GM19351 (cell line): ENCODE results near the gene PRKCB.

Experiments
- ATAC-seq: cut with Tn5 transposase; IDR thresholded peaks from one replicate; pipeline ENCODE4 v1.9.1; 2021; ENCODE audit warnings: mild to moderate bottlenecking, moderate library complexity; ENCODE audit not compliant: unreplicated experiment

The PRKCB gene

DNA sequence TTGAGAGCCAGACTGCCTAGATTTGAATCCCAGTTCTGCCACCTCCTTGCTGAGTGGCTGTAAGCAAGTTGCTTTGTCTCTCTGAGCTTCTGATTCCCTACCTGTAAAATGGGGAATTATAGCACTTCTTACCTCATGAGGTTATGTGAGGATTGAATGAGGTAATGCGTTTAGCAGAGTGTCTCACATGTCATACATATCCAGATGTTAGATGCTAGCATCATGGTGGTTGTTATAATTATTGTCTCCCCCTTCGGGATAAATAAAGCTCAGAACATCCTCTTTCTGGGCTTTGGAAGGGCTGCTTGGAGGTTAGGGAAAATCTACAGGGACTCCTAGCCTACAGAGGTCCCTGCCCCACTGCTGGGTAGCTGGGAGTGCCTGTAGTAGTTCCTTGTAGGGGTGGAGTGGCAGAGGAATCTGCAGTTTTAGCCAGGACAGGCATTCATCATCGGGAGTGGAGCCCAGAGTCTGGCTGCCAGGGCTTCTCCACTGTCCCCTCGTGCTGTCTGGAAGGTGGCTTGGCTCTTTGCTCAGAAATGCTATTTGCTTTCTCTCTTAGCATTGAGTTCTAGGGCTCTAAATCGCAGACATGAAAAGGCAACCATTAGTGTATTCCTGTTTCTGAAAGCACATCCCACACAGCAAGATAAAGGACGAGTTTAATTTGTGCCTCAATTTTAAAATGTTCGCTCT is 282.5 kb downstream of the PRKCB start:
- no peak for ATAC-seq

DNA sequence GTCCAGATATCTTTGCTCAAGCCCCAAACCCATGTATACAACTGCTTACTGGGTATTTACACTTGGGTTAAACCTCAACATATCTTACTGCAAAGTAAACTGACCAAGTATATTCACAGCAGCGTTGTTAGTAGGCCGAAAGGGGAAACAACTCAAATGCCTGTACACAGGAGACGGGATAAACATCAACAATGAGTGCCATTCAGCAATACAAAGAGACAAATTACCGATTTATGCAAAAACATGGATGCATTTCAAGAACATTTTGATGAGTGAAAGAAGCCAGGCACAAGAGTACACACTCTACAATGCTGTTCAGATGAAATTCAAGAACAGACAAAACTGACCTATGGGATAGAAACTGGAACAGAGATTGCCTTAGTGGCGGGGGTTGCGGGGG is 284.0 kb downstream of the PRKCB start:
- ATAC-seq = no peak

DNA sequence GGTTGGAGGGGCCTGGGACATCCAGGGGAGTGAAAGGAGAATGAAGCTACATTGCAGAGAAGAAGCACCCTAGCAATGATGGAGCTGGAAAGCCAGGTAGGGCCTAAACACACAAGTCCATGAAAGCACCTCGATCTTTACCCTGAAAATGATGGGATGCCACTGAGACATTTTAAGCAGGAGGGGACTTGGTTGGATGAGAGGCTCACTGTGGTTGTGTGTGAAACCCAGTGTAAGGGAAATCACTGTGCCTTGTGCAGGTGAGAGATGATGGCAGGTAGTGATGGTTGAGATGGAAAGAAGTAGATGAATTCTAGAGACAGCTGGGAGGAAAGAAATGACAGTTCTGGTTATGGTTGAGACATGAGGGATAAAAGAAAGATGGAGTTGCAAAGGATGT is 287.5 kb downstream of the PRKCB start:
- no peak for ATAC-seq

DNA sequence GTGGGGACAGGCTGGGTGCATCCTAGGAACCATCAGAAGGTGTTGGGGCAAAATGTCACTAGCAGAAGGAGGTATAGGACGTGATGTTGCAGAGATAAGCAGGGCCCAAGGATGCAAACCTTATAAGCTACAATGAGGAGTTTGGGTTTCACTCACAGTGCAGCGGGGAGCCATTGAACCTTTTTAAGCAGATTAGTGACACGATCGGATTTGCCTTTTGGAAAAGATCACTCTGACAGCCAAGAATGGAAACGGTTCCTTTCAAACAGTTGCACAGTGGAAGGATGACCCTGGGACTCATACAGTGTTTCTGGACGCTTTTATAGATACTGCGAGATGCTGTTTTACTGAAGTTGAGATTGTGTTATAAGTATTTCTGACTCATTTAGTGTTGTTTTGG is 288.5 kb downstream of the PRKCB start:
- ATAC-seq = no peak

DNA sequence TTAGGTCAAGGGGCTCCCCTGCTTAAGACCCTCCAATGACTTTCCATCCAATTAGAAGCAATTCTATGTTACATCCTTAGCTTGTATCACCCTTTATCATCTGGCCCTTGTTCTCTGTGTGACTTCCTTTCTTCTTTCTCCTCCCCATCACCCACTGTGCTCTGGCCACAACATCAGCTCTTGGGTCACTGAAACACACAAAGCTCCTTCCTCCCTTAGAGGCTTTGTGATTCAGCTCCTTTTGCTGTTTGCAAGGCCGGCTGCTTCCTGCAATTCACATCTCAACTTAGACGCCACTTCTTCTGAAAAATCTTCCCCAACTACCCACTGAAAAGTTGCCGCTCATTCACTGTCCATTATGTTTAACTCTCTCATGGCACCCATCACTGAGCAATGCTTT is 289.4 kb downstream of the PRKCB start:
- no peak for ATAC-seq

DNA sequence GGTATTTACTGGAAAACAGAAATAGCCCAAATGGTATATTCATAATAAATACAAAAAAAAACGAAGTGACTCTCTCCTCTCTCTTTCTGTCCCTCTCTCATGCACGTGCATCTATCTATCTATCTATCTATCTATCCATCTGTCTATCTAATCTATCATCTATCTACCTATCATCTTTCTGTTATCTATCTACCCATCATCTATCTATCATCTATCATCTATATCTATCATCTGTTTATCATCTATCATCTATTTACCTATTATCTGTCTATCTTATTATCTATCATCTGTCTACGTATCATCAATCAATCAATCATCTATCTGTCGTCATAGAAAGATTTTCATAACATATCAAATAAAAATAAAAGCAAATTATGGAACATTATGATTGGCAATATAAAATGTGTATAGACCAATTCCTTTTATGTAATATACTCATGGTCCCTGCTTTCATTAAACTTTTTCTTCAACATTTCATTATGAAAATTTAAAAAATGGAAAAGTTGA is 293.7 kb downstream of the PRKCB start:
- ATAC-seq = no peak

DNA sequence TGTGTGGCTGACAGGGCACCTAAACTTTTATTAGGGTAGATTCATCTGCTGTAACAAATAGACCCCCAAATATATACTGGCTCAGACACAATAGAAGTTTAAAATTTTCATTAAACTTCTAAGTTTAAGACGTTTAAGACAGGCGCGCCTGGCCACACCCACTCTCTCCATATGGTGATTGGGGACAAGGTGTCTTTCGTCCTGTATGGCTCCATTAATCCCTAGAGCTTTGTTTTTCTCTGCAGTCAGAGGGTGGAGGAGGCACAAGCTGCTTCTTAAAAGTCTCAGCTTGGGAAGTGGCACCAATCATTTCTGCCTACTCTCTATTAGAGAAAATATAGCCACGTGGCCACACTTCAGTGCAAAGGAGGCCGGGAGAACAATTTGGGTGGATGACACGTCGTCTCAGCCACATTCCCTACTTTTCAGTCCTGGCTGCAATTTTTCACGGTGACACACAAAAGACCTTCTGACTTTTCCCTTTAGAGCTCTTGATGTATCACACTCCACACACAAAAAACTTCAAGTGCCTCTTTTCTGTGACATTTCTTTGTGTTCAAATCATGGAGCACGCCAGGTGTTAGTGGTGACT is 294.8 kb downstream of the PRKCB start:
- ATAC-seq = no peak

DNA sequence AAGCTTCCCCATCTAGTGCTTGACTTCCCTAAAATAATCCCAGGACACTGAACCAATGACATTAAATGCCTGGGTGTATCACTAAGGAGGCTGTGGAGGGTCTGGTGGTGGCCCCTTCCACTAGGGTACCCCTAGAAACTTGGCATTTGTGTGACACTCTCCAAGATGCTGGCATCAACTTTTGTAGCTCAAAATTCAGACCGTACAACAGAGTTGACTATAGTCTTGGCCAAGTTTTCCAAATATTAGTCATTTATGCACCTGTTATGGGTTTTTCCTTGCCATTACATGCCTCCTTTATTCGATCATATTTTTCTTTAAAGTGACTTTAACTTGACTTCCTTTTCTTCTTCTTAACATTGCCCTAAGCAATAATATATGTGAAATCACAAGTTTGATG is 295.5 kb downstream of the PRKCB start:
- ATAC-seq = no peak

DNA sequence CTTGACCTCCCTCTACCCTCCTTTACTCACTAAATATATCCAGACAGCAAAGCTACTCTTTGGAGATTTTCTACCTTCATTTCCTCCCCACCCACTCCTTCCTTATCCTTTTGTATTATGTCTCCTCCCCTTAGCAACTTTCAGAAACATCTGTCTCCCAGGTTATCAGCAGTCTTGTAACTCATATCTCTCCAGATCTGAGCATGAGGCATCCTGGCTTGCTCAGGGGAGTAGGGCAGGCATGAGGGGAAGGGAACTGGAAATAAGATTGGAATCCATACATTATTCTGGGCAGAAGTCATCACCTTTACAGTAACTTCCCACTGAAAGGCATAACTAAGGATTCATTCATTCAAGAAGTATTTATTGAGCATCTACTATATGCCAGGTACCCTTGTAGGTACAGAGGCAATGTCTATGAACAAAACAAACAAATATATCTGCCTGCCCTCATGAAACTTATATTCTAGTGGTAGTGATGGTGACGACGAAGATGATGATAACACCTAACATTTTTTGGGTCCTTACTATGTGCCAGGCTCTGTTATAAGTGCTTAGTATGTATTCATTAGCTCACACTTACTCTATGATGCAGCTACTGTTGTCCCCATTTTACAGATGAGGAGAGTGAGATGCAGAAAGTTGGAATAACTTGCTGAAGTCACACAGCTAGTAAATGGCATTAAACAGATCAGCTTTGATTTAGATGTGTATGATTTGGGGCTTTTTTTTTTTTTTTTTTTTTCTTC is 296.4 kb downstream of the PRKCB start:
- ATAC-seq = no peak

DNA sequence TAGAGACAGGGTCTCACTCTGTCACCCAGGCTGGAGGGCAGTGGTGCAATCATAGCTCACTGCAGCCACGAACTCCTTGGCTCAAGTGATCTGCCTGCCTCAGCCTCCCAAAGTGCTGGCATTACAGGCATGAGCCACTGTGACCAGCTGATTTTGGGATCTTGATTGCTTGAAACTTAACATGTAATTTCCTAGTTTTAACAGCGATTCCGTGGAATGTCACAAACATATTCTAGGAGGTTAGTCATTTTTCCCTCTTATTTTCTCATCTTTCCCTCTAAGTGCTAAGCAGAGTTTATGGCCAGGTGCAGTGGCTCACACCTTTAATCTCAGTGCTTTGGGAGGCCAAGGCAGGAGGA is 297.0 kb downstream of the PRKCB start:
- no peak for ATAC-seq

DNA sequence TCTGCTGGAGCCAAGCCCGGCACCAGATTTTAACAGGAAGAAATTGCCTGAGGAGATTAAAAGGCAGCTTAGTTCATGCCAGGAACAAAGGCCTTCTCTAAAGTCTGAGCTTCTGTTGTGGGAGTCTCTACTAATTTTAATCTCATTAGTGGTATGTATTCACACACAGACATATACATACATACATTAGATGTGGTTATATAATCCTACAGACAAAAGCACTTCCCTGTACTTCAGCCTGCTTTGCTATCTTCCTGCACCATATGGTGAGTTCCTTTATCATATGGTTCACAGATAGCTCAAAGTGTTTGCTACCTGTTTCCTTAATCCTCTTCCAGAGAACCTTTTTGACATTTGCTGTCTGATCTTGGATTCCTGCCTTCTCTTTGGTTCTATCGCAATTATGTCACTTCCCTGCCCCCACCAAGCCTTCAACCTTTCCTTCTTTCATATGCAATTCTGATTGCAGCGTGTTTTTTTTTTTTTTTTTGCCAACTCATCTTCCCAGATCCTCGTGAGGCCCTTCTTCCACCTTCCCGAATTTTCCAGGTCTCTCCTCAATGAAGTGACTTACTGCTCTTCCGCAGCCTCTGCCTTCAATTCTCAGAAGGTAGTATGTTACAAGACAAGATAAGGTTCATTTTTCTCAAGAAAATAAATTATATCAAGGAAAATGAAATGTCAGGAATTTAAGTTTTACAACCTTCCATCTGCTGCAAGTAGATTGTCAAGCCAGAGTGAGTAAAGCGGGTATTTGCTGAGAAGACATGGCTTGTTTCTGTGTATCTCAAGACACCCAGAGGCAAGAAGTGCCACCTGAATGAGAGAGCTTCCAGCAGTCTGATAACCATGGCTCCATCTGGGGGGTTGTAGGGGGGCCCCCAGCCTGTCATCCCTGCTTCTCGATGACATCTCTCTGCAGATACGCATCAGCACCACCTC is 300.1 kb downstream of the PRKCB start:
- no peak for ATAC-seq

DNA sequence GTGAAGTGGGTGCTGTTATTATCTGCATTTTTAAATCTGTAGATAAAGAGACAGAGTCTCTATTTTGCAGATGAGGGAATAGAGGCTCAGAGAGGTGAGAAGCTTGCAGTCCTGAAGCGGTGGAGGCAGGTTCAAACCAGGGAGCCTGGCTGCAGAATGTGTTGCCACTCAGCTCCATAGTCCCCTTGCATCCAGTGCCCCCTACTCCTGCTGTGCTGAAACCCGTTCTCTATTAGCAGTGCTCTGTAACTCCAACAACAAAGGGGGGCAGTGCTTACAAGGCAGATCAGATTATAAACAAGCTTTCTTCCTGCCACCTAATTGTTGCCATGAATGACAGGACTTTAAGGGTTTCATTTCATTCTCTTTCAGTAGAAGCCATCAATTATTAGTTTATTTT is 302.2 kb downstream of the PRKCB start:
- no peak for ATAC-seq

DNA sequence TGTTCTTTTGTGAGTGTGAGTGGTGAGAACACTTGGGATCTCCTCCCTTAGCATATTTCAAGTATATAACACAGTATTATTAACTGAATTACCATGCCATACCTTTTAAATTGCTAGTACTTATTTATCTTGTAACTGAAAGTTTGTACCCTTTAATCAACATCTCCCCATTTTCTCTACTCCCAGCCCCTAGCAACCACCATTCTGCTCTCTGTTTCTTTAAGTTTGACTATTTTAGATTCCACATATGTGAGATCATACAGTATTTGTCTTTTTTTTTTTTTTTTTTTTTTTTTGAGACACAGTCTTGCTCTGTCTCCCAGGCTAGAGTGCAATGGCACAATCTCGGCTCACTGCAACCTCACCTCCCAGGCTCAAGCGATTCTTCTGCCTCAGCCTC is 302.8 kb downstream of the PRKCB start:
- ATAC-seq = no peak

DNA sequence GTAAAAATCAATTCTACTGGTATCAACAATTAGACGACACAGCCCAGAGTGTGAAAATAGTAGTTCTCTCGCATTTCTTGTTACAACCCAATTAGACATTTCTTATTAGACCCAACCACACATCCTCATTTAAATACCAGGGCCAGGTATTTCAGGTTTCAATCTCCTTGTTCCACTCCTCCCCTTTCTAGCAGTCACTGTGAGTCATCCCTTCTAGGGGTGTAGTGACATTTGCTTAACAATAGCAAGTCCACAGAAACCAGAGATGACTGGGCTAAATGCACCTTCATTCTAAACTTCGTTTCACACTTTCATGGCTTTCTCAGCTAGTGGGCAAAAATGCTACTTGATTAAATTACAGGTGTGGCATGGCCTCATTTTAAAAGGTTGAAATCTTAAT is 303.5 kb downstream of the PRKCB start:
- no peak for ATAC-seq

DNA sequence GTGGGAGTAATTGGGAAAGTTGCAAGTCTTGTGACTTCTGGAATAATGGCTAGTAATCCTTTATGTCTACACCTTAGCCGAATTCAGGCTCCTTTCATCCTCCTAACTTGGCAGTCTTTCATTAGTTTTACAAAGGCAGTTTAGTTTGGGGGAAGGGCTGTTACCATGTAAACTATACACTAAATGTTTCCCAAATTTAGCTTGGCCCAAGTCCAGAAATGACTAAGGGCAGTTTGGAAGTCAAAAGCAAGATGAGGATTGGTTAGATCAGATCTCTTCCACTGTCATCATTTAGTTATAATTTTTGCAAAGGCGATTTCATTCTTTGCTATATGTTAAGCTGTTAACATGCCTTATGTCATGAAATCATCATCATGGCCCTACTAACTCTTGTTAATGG is 304.9 kb downstream of the PRKCB start:
- ATAC-seq = no peak

DNA sequence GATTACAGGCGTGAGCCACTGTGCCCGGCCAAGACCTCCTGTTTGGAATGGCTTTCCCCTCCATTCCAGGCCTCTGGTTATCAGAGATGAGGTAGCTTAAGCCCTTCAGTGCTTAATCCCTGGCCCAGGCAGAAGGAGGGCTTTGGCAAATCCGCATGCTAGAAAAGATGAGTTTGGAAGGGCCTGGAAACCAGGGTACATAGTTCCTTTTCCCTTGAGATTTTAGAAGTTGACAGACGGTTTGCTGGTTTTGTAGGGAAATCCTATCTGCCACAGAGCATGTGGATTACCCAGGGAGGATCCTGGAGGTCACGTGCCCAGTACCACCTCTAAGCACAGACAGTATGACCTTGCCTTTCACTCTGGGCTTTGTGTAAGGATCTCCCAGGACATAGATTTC is 305.7 kb downstream of the PRKCB start:
- no peak for ATAC-seq

DNA sequence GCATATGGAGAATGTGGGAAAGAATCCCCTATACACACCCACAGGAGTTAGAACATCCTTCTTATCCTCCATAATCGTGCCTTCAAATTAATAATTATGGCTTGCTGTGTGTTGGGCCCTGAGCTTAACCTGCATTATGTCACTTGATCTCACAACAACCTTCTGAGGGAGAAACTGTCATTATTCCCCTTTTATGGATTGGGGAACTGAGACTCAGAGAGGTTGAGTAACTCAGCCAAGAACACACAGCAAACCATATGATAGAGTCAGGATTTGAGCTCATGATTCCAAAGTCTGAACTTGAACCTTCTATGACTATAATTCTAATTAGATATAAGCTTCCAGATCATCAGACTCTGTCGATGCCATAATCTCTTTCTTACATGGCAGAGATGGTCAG is 306.1 kb downstream of the PRKCB start:
- no peak for ATAC-seq

DNA sequence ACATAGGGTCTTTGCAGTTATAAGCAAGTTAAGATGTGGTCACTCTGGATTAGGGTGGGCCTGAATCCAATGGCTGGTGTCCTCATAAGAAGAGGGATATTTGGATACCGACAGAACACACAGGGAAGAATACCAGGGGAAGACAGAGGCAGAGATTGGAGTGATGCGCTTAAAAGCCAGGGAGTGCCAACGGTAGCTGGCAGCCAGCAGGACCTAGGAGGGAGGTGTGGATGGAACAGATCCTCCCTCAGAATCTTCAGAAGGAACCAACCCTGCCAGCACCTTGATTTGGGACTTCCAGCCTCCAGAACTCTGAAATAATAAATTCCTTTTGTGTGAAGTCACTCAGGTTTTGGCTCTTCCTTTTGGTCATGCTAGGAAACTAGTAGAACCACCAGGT is 310.1 kb downstream of the PRKCB start:
- no peak for ATAC-seq

DNA sequence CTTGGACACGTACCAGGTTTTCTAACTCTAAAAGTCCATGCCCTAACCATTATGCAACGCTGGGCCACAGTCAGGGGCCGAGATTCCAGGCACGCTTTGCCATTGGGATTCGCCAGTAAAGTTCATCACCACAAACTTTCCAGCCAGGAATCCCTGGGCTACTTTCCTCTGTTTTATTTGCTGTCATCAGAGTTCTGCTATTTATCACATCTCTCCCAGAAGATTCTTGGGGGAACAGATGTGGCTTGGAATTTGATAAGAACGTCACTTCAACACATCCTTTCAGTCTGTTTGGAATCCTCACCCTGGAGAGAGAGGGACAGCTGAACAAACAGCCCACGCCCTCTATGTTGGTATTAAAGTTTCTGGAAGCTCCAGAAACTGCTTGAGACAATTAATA is 310.7 kb downstream of the PRKCB start:
- ATAC-seq = no peak

DNA sequence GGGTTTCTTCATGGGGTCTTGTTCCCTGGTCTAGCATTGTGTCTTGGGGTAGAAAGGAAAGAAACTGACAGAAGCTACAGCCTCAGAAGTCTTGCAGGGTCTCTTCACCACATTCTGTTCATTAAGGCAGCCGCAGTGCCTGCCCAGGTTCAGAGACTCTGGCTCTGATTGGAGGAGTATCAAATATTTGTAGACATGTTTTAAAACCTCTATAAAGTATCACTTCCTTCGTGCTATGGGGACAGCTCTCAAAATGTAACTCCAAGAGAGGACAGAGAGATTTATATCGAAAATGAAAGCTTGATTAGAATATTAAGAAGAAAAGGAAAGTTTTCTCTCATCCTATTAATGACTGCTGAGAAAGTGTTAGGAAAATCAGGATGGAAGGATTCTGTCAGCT is 313.3 kb downstream of the PRKCB start:
- ATAC-seq = no peak

DNA sequence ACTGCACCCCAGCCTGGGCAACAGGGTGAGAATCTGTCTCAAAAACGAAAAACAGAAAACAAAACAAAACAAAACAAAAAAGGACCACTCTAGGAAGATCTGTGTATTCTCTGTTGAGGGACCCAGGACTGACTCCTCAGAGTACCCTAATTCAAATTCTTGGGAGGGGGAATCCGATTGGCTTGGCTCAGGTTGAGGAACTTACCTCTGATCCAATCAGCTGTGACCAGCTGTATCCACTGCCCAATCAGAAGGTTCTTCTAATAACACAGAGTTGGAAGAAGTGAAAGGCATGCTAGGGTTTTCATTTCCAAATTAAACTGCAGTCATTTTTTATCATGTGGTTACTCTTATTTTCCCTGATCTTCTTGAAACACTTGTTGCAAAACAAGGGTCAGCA is 314.5 kb downstream of the PRKCB start:
- ATAC-seq = no peak
